ENCODE results near the gene MYO1A. TPM values are rescaled to one million over a fixed set of nuclear protein-coding genes. Genes with fewer than 3 reads are reported as not detected.

Gene MYO1A
- total and polyA plus RNA-seq, 2 of the 13 experiments (the other 11 are each of a cell fraction or from before 2014, with no cell fraction given), result 5.3 to 6.0 TPM

GRCh38 chr12:56980268-56980667, 69.7 kb downstream of the MYO1A start (continued):
- no peak for TF ChIP-seq MNT (IDR thresholded peaks at IDR 0.05)
- no peak for TF ChIP-seq HNRNPK (IDR thresholded peaks at IDR 0.05; ENCODE audit: low read depth, low read length, poor library complexity, severe bottlenecking)
- no peak for TF ChIP-seq HCFC1 (IDR thresholded peaks at IDR 0.05; ENCODE audit: low read depth, low read length)
- no peak for TF ChIP-seq DNMT1 (CRISPR knock-in tag; IDR thresholded peaks at IDR 0.05)
- TF ChIP-seq THYN1 (CRISPR knock-in tag; IDR thresholded peaks at IDR 0.05; ENCODE audit: borderline replicate concordance, low read depth), result no peak
- no peak for TF ChIP-seq ZNF18 (CRISPR knock-in tag; IDR thresholded peaks at IDR 0.05; ENCODE audit: insufficient replicate concordance)

GRCh38 chr12:56979628-56980027, 70.3 kb downstream of the MYO1A start:
- H4K20me1 ChIP-seq (ENCODE audit: insufficient read depth, low read length), result no peaks in the 10 kb centered on the region
- no peak for ATAC-seq
- in situ Hi-C loops (cut with HindIII; ENCODE audit: extremely low pct_ligation_motif_present, low pct_unique_long_range_greater_than_20kb) (no loop called here), intact Hi-C loops (cut with micrococcal nuclease; ENCODE audit: unreplicated experiment) (no loop called here)
- no peak for TF ChIP-seq ZSCAN29 (CRISPR knock-in tag; conservative IDR thresholded peaks at IDR 0.05)
- TF ChIP-seq ZNF256 (CRISPR knock-in tag; conservative IDR thresholded peaks at IDR 0.05), result no peak
- no peak for TF ChIP-seq MYNN (CRISPR knock-in tag; IDR thresholded peaks at IDR 0.05; ENCODE audit: low read depth)
- no peaks in the 10 kb centered on the region for H3K79me2 ChIP-seq (ENCODE audit: insufficient read depth, low read length)
- H3K27me3 ChIP-seq (ENCODE audit: control insufficient read depth in 1 of 2, insufficient read depth in 2 of 2, low read length in 2 of 2), result no peaks in the 10 kb centered on the region; a peak in 2 of 5 replicates
- no peak overlapping the region for H3K27ac ChIP-seq (ENCODE audit: extremely low read length, insufficient read depth, low read length)
- no peaks in the 10 kb centered on the region for H3K36me3 ChIP-seq (replicated peaks in 1 of 2; ENCODE audit: control insufficient read depth in 1 of 2, insufficient read depth in 2 of 2, low read length in 2 of 2)
- 43% methylated on average over 1 of the region's 3 CpGs for WGBS (ENCODE audit: low lambda C conversion rate)
- H3K4me1 ChIP-seq (ENCODE audit: insufficient read depth, low read length), result no peaks in the 10 kb centered on the region
- ChIA-PET CTCF (ENCODE audit: low intra/inter-chr PET ratio, low total read pairs) (no interaction called here), POLR2A (no interaction called here)
- no peaks in the 10 kb centered on the region for H3K9me3 ChIP-seq (ENCODE audit: low read length)
- no TSS peak for BruUV-seq (replicated peaks)
- no peak for DNase-seq (ENCODE audit: low spot score)
- no peak for FAIRE-seq
- H3K4me3 ChIP-seq (replicated peaks in 1 of 3; ENCODE audit: insufficient read depth in 1 of 3, low read depth in 2 of 3, low read length in 3 of 3), result no peak overlapping the region
- no peak overlapping the region for H3K4me2 ChIP-seq (ENCODE audit: low read depth, low read length)
- H2AFZ ChIP-seq (ENCODE audit: low read length), result no peak overlapping the region
- H3K9ac ChIP-seq (ENCODE audit: insufficient read depth, low read depth, low read length), result no peak overlapping the region

Other genes with a start within 250 kb of the MYO1A start
- not detected in 2 replicates for gene SDR9C7, start 115.7 kb downstream of the MYO1A start, total RNA-seq (2016; rRNA removed; fragmentation: Illumina TruSeq; extraction: Trizol)
- 0.04 TPM in 1 of 2 replicates, not detected in the other for gene SDR9C7, start 115.7 kb downstream of the MYO1A start, polyA plus RNA-seq (2011; rRNA removed)
- gene RDH16, start 92.5 kb downstream of the MYO1A start, total RNA-seq (2016; rRNA removed; fragmentation: Illumina TruSeq; extraction: Trizol), result 0.07 and 0.13 TPM in 2 replicates
- gene RDH16, start 92.5 kb downstream of the MYO1A start, polyA plus RNA-seq (2011; rRNA removed), result 0.05 TPM in 2 replicates
- gene ZBTB39, start 43.6 kb downstream of the MYO1A start, total RNA-seq (2016; rRNA removed; fragmentation: Illumina TruSeq; extraction: Trizol), result 6.5 and 8.1 TPM in 2 replicates
- gene ZBTB39, start 43.6 kb downstream of the MYO1A start, polyA plus RNA-seq (2011; rRNA removed), result 6.4 and 6.9 TPM in 2 replicates
- 0.15 TPM in 1 of 2 replicates, not detected in the other for gene TAC3, start 33.6 kb downstream of the MYO1A start, total RNA-seq (2016; rRNA removed; fragmentation: Illumina TruSeq; extraction: Trizol)
- gene TAC3, start 33.6 kb downstream of the MYO1A start, polyA plus RNA-seq (2011; rRNA removed), result 0.13 and 0.25 TPM in 2 replicates
- 8.3 and 12.9 TPM in 2 replicates for gene NEMP1, start 28.7 kb upstream of the MYO1A start, total RNA-seq (2016; rRNA removed; fragmentation: Illumina TruSeq; extraction: Trizol)
- 7.4 and 11.4 TPM in 2 replicates for gene NEMP1, start 28.7 kb upstream of the MYO1A start, polyA plus RNA-seq (2011; rRNA removed)
- 11.0 and 11.7 TPM in 2 replicates for gene NAB2, start 39.0 kb upstream of the MYO1A start, total RNA-seq (2016; rRNA removed; fragmentation: Illumina TruSeq; extraction: Trizol)
- gene NAB2, start 39.0 kb upstream of the MYO1A start, polyA plus RNA-seq (2011; rRNA removed), result 12.9 and 17.5 TPM in 2 replicates
- 19.4 and 28.0 TPM in 2 replicates for gene STAT6, start 61.2 kb upstream of the MYO1A start, total RNA-seq (2016; rRNA removed; fragmentation: Illumina TruSeq; extraction: Trizol)
- gene STAT6, start 61.2 kb upstream of the MYO1A start, polyA plus RNA-seq (2011; rRNA removed), result 62.2 and 68.7 TPM in 2 replicates
- 14.7 and 16.5 TPM in 2 replicates for gene LRP1, start 78.4 kb upstream of the MYO1A start, total RNA-seq (2016; rRNA removed; fragmentation: Illumina TruSeq; extraction: Trizol)
- gene LRP1, start 78.4 kb upstream of the MYO1A start, polyA plus RNA-seq (2011; rRNA removed), result 30.8 and 33.6 TPM in 2 replicates
- not detected in 2 replicates for gene LRP1-AS, start 97.5 kb upstream of the MYO1A start, total RNA-seq (2016; rRNA removed; fragmentation: Illumina TruSeq; extraction: Trizol)
- gene LRP1-AS, start 97.5 kb upstream of the MYO1A start, polyA plus RNA-seq (2011; rRNA removed), result 0.20 TPM in 1 of 2 replicates, not detected in the other
- gene NXPH4, start 166.7 kb upstream of the MYO1A start, total RNA-seq (2016; rRNA removed; fragmentation: Illumina TruSeq; extraction: Trizol), result not detected in 2 replicates
- 0.13 and 0.24 TPM in 2 replicates for gene NXPH4, start 166.7 kb upstream of the MYO1A start, polyA plus RNA-seq (2011; rRNA removed)
- 181 and 184 TPM in 2 replicates for gene SHMT2, start 179.6 kb upstream of the MYO1A start, total RNA-seq (2016; rRNA removed; fragmentation: Illumina TruSeq; extraction: Trizol)
- gene SHMT2, start 179.6 kb upstream of the MYO1A start, polyA plus RNA-seq (2011; rRNA removed), result 393 and 420 TPM in 2 replicates
- 0.14 and 0.18 TPM in 2 replicates for gene STAC3, start 201.1 kb upstream of the MYO1A start, total RNA-seq (2016; rRNA removed; fragmentation: Illumina TruSeq; extraction: Trizol)
- 0.22 and 0.27 TPM in 2 replicates for gene STAC3, start 201.1 kb upstream of the MYO1A start, polyA plus RNA-seq (2011; rRNA removed)

Measured in HepG2 (cell line).